BJ (cell line): ENCODE data around the gene TRPM3. TPM values are rescaled to one million over a fixed set of nuclear protein-coding genes. Genes with fewer than 3 reads are reported as not detected.

ENCODE experiments used
- CTCF ChIA-PET: fragments of 350-600 bp; formaldehyde crosslinking; extraction: SDS; loops from one replicate; lab custom pipeline; 2021; ENCODE audit warnings: antibody characterized with exemption, inconsistent platforms; lab: Yijun Ruan, JAX
- POLR2A ChIA-PET: fragments of 300-600 bp; sonication (Branson Sonifier 250); formaldehyde crosslinking; extraction: SDS; loops from one replicate; lab custom pipeline; 2021; ENCODE audit warnings: antibody characterized with exemption; lab: Charles Lee
- DNase-seq: peaks from one replicate; pipeline ENCODE4 v3.0.0-alpha.2; 2011; ENCODE audit warnings: low read depth
- H3K27me3 ChIP-seq: 2 replicates; pipeline ENCODE4 v1.6.0; 2011; ENCODE audit warnings: low read length; ENCODE audit not compliant: control insufficient read depth, insufficient read depth
- H3K36me3 ChIP-seq: 2 replicates; pipeline ENCODE4 v1.5.1; 2011; ENCODE audit warnings: low read length; ENCODE audit not compliant: control insufficient read depth, insufficient read depth
- H3K4me3 ChIP-seq: 2 replicates; pipeline ENCODE4 v1.5.1; 2011; ENCODE audit warnings: low read depth, mild to moderate bottlenecking, control low read depth, low read length
- polyA plus RNA-seq: library from polyadenylated mRNA; depleted of rRNA; stranded (reverse); fragments of >200 nt; gene quantifications from 2 replicates; pipeline ENCODE4 v1.2.3, GENCODE V29; 2011
- TF ChIP-seq, protein P1 (sequence below): IDR thresholded peaks from 2 replicates; pipeline ENCODE4 v1.5.1; 2011; ENCODE audit warnings: low read depth, mild to moderate bottlenecking, control low read depth, inconsistent platforms, low read length, moderate library complexity; ENCODE audit not compliant: insufficient read depth

The TRPM3 gene
- polyA plus RNA-seq, 1 experiment = 0.07 TPM

- no peak for DNase-seq
- Histone ChIP-seq H3K27me3 (no peaks in the 10 kb centered on the region), H3K36me3 (no peaks in the 10 kb centered on the region), H3K4me3 (no peak overlapping the region)
- TF ChIP-seq, protein P1, sequence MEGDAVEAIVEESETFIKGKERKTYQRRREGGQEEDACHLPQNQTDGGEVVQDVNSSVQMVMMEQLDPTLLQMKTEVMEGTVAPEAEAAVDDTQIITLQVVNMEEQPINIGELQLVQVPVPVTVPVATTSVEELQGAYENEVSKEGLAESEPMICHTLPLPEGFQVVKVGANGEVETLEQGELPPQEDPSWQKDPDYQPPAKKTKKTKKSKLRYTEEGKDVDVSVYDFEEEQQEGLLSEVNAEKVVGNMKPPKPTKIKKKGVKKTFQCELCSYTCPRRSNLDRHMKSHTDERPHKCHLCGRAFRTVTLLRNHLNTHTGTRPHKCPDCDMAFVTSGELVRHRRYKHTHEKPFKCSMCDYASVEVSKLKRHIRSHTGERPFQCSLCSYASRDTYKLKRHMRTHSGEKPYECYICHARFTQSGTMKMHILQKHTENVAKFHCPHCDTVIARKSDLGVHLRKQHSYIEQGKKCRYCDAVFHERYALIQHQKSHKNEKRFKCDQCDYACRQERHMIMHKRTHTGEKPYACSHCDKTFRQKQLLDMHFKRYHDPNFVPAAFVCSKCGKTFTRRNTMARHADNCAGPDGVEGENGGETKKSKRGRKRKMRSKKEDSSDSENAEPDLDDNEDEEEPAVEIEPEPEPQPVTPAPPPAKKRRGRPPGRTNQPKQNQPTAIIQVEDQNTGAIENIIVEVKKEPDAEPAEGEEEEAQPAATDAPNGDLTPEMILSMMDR = no peak
- ChIA-PET CTCF (interaction anchor here (0.9 kb wide), 1 partner anchor 9 kb away, joined by 3 read pairs; no protein-coding TSS in a partner anchor), POLR2A (no interaction called here)
Measured at GRCh38 chr9:70502690-70503089, 618.7 kb downstream of the TRPM3 start.

GRCh38 chr9:70500793-70501192 is 620.6 kb downstream of the TRPM3 start:
- TF ChIP-seq, protein P1 = no peak
- Histone ChIP-seq H3K36me3 (no peaks in the 10 kb centered on the region), H3K4me3 (no peak overlapping the region), H3K27me3 (no peaks in the 10 kb centered on the region)
- ChIA-PET CTCF (interaction anchor here (1.1 to 1.2 kb wide), 2 partner anchors 52 to 387 kb away, joined by 4 read pairs; no protein-coding TSS in a partner anchor), POLR2A (no interaction called here)
- DNase-seq = no peak

DNA sequence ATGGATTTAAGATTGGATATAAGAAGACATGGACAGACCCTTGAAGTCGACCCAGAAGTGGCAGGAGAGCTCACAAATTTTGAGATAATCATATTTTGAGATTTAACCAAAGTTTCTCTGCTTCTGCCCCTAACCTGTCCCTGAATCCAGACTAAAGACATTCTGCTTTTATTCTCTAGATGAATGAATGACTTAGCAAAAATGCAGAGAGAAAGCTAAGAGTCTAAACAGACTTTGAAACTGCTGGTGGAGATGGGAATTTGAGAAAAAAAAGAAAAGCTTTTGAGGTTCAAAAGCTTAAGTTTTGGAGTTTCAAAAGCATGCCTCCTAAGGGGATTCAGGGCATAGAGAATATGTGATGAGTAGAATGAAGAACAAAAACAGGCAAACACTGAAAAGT is 621.8 kb downstream of the TRPM3 start:
- no peak overlapping the region for H3K4me3 ChIP-seq
- H3K27me3 ChIP-seq = no peaks in the 10 kb centered on the region
- CTCF ChIA-PET = interaction anchor here (0.7 to 2.8 kb wide), 4 partner anchors 8 to 386 kb away, joined by 3 to 11 read pairs (median 4); no protein-coding TSS in a partner anchor
- POLR2A ChIA-PET = no interaction called here
- TF ChIP-seq, protein P1 = no peak
- H3K36me3 ChIP-seq = no peaks in the 10 kb centered on the region
- no peak for DNase-seq

GRCh38 chr9:70498866-70499265 is 622.6 kb downstream of the TRPM3 start:
- TF ChIP-seq, protein P1 = no peak
- ChIA-PET POLR2A (no interaction called here), CTCF (interaction anchor here (1.2 to 2.8 kb wide), 2 partner anchors 12 to 14 kb away, joined by 3 to 11 read pairs; no protein-coding TSS in a partner anchor)
- Histone ChIP-seq H3K4me3 (no peak overlapping the region), H3K36me3 (no peaks in the 10 kb centered on the region), H3K27me3 (peaks cover 2% of the 10 kb centered on the region)
- no peak for DNase-seq

- Histone ChIP-seq H3K27me3 (peaks cover 2% of the 10 kb centered on the region), H3K36me3 (no peaks in the 10 kb centered on the region), H3K4me3 (no peak overlapping the region)
- TF ChIP-seq, protein P1 = no peak
- CTCF ChIA-PET = interaction anchor here (1.2 to 2.3 kb wide), 3 partner anchors 14 to 155 kb away, joined by 3 to 6 read pairs (median 4); no protein-coding TSS in a partner anchor
- POLR2A ChIA-PET = no interaction called here
- DNase-seq = no peak
Measured at GRCh38 chr9:70496244-70496643, 625.2 kb downstream of the TRPM3 start.
